Kidney glomerular epithelial cell (primary cell): ENCODE measurements around the gene SORCS3.

Source experiments
- DNase-seq: peaks from one replicate; lab custom pipeline; 2025; lab: John Stamatoyannopoulos, UW

SORCS3 gene

DNA sequence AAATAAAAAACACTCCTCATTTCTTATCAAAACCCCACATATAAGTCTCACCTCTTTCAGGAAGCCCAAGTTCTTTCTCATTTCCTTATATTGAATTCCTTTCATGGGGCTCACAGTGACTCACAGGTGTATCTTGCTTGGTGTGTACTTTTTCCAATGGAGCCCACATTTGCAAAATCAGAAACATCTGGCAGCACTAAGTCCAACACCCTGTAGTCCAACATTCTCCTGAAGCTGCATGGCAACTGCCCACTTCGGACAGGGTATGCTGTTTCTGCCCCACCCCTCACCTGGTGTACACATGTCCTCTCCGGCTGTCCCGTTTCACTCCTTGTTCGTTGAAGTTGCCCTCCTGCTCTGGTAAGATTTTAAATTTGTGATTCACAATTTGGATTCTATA lies 544.1 kb downstream of the SORCS3 start:
- no peak for DNase-seq

DNA sequence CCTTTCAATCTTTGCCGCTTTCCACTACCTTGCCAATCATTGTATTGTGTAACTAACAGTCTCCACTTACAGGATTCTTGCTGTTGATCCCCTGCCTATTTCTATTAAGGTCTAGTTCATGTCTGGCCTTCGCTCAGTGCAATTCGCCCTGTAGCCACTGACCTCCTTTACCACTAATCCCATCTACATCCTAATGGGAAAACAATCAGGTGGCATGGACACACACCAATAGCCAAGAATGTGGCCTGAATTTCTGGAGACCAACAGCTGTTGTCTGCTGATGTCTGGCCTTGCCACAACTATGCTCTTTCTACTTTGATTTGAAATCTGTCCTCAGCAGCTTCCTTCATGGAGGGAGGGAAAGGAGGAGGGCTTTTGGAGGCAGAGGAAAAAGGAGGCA lies 546.2 kb downstream of the SORCS3 start:
- DNase-seq, result peak; percentile 93

DNA sequence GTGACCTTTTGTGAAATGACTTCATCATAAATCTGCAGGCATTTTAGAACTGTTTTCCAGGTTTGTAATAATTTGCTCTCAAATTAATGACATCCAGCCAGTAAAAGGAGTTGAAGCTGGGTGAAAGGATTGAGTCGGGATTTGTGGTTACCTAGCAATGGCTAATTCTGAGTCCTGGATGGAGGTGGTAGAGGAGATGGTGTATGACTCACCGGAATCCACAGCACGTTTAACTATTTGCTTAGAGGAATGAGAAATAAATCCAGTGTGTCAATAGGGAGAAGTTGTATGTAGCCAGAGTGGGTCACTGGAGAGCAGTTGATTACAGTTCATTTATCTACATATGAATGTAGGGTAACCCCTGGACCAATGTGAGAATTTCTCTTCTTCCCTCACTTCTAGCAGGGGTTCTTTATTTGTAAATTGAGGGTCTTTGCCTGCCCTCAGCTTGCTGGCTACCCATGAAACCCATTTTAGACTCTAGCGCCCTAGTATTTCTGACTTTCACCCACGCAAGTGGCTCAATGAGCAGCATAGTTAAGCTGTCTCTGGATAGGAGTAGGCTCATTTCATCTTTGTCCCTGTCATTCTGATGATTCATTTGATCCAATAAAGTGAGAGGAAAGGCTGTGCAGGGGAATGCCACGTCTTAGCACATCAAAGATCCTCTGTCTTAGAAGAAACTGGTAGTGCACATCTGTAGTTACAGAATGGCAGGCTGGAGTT lies 547.8 kb downstream of the SORCS3 start:
- DNase-seq, result peak; percentile 91

DNA sequence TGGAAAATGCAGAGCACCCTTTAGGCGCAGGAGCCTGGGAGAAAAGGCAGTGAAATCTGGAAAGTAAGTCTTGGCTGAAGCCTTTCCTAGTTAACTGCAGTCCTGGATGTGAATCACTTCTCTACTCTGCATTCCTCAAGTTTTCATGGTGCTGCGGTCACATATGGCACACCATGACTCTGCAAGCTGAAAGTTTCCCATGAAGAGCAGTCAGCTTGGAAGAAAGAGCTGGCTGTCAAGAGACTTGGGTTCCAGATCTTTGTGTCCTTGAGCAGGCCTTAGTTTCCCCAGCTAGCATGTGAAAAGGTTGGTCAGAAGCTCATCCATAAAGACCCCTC lies 548.3 kb downstream of the SORCS3 start:
- DNase-seq, result peak; percentile 46

DNA sequence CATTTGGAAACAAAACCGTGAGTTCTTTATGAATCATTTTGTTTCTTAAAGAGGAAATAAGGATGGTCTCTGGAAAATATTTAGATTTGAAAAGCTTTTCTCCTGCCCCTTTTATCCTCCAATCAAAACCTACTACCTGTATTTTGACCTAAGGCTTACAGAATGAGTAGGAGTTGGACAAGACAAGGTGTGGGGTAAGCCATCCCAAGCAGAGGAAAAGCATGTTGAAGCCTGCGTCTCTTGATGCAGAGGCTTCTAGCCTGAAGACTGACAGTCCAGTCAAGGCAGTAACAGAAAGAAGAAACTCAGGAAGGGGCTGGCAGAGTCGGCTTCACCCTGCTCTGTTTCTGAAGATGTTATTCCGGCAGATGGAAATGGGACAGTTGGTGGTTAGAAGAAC lies 551.1 kb downstream of the SORCS3 start:
- DNase-seq, result no peak

DNA sequence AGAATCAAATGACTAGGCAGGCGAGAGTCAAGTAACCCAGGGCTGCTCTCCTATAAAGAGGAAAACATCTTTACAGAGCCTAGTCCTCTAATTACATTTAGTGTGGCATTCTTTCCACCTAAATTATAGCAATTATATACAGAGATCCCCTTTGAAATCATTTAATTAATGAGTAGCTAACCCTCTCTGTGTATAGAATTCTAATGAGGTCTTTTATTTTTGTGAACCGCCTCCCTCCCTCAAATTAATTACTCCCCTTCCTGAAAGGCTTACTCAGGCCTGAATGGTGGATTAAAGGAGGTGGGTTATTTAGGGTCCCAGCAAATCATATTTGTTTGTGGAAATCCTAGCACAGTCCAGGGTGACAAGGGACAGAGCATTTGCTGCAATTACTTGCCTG lies 551.8 kb downstream of the SORCS3 start:
- DNase-seq, result no peak

DNA sequence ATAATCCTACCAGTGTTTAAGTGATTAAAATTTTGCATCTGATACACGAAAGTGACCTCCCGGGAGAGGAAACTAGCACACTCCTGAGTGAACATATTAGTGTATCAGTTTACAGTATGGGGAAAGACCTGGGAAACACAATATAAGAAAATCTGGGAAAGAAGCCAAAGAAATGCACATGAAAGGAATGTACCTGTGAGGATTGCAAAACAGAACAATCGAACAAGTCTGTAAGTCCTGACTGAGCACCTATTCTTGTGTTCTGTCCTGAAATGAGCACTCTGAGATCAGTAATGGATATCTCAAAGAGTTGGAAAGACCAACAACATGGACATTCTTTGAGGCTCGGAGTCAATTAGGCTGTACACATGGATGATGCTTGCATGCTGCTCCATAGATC lies 554.7 kb downstream of the SORCS3 start:
- no peak for DNase-seq

DNA sequence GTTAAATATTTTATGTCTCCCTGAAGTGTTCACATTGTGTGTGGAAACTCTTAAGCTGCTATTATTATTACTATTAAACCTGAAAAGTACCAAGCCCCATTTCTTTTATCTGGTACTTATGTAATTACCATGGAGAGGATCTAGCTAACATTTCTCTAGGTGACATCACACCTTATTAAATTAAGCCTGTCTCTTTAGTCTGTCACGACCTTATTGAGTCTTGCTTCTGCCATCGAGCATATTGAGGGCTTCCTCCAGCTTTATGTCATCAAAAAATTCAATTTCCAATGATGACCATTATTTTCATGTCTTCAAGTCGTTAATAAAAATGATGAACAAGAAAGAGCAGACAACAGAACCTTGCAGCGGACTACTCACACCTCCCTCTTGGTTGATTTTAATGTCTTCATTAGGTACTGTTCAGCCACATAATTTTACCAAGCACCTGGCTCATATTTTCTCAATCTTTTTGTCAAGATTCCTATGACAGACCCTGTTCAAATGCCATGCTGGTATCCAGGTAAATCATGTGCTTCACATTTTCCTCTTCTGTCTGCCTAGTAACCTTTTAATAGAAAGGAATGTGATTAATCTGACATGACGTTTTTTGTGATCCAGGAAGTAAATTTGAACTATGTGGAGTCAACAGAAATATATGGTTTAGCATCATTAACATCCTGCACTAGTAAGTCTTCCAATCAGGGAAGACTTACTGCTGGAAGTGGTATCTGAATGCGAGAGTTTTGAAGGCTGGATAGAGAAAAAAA lies 556.7 kb downstream of the SORCS3 start:
- no peak for DNase-seq

DNA sequence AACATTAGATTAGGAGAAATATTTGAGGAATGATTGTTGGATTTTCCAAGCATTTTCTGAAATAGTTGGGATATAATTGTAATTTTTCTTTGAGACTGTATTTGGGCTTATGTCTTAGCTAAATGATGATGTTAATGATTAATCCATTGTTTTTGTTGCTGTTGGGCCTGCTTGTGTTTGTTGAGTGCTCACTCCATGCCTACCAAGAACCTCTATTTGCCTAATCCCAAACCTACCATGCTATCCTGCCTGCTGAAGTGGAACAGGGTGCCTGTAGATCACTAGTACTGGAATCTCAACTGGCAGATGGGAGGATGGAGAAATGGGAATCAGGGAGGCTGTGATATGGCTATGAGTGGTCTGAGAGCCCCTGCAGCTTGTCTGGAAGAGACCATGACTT lies 565.5 kb downstream of the SORCS3 start:
- DNase-seq, result peak; percentile 51

DNA sequence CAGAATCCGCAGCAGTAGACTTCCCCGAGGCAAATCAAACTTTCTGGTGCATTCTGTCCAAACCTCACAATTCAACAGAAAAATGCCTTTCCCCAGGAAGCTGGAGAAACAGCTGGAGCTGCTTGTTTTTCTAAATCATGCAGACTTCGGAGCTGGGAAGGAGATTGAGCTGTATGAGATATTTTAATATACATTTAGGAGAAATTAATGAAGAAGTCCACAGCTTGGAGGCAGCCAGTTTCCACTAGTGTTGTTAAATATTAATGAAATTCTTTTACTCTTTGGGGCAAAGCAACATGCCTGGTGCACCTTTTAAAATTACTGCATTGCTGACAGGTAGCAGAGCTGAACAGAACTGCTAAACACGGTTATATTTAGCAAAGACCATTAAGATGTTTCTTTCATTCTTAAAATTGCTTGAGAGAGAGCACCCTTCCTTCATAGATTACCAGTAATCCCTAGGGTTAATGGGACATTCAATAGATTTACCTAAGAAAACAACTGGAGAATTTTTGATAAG lies 566.4 kb downstream of the SORCS3 start:
- DNase-seq, result peak; percentile 66

DNA sequence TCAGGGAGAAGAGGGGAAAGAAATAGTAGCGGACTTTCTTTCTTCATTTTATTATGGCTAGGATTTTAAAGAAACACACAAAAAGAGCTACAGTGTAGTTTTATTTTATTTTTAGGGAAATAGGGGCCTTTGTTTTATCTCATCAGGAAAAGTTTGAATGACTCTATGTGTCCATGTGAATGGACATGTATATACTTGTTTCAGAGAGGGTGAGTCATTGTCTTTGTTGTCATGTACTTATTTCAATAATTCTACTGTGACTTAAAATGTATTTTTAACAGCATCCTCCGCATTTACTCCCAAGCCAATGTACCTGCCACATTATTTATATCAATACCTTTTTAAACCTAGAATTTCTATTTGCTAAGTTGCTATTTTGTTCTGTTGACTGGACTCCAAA lies 569.5 kb downstream of the SORCS3 start:
- DNase-seq, result peak; percentile 3

DNA sequence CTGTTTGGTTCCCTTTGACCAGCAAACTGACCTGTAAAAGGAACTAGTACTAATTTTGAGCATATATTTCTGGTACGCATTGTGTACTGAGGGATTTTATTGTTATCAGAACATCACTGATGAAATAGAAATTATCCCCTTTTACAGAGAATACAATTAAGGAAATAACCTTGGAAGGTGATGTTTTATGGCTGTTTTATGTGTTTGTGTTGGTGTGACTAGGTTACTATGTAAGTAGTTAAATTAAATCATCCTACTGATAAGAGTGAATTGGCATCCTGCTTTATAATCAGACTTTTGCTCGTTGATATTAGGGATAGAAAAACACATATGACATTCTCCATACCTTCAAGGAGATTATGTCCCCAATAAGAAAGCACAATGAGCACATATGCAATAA lies 596.6 kb downstream of the SORCS3 start:
- no peak for DNase-seq

DNA sequence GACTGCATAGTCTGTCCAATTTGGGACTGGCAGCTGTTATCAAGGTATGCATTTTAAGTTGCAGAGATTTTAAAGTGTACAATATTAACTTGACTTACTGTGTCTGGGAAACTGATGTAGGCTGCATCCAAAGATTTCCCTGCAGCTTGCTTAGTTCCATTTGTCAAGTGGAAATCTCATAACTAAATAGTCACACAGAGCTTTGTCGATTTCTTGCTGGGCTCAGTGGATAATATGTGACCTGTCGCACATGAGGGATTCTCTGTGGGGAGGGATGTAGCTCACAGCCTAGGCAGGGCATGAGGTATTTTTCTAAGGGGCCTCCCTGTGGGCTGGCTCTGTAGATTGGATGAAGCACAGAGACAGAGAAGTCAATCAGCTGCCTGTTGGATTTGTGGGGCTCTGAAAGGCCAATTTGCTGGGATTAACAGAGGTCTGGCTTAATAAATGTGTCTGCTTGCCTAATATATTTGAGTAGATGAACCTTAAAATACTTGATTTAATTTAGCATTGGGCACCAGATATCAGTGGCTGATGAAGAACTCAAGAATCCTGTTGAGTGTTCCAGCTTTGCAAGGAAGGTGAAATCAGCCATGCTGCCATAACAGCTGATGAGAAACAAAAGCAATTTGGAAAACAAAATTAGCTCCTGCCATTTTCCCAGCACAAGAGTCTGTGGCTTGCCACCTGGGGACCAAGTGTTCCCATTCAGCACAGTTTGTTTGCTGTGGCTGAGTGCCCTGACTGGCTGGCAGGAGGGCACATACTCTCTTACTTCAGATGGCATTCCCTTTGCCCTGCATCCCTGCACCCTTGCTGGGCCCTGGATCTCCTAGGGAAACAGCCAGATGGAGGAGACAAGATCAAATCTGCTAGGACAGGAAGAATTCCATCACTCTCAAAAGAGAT lies 598.5 kb downstream of the SORCS3 start:
- peak; percentile 1 for DNase-seq

DNA sequence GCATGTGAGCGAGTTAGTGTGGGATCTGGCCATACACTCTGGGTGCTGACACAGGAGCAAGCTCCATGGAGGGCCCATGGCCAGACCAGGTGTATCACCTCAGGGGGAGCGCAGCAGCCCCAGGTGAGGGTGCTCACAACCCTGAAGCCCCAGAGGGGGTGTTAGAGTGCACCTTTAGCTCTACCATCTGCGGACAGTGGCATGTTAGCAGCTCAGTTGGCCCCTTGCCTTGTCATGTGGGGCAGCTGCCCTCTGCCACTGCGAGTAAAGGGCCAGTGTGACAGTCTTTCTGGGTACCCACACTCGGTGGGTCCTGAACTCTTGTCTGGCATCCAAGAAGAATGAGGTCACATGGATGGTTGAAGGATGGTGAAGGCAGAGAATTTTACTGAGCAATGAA lies 600.2 kb downstream of the SORCS3 start:
- no peak for DNase-seq

DNA sequence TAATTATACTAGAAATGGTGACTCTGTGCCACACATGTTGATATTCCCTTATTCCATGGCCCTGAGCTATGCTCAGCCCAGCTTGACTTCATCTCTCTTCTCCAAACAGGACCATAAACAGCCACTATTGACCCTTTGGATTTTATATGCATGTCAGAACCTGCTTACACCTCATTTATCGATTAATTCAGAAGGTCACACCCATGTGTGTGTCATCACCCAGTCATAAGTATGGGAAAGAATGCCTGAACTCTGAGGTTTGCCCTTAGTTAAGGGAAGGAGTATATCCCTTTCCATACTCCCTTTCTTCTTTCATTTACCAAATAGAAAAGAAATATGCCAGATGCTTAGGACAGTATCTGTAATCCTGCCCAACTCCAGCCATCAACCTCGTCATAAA lies 602.3 kb downstream of the SORCS3 start:
- DNase-seq, result no peak

DNA sequence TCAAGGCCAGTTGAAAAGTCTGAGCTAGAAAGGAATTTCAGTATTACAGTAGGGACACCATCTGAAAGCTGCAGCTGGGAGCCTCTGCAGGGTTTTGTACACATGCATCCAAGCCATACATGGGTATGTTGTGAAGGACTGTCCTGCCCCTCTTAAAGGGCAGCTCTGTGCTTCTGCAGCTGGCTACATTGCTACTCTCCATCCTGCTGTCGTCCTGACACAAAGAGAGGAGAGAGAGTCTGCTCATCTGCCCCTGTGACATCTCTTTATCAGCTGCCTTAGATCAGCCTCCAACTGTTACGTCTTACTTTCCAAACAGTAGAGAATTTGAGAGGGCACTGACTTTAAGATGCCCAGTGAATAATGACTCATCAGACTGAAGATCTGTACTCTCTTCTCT lies 602.7 kb downstream of the SORCS3 start:
- no peak for DNase-seq

DNA sequence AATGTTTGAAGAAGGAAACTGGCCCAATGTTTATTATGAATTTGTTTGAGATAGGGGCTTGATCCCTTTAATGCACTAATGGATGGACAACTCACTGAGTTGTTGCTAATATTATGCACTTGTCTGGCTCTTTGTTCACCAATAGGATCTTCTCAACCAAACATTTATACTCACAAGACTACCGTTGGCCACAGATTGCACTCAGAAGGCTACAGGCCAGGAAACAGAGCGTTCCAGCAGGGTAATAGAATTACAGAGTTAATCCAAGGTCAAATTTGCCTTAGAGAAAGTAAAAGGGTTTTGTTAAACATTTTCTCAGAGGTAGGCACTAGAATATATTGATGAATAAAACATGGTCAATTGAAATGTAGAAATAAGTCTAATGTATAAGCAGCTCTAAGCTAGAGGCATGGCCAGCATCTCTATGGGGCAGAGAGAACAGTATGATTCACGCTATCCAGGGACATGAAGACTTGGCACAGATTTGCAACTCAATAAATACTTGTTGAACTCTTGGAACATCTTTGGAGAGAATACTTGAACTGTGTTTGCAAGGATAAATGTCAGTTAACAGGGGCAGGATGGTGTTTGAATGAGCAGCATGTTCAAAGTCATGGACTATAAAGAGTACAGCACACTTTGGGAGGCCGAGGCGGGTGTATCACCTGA lies 606.9 kb downstream of the SORCS3 start:
- DNase-seq, result no peak

DNA sequence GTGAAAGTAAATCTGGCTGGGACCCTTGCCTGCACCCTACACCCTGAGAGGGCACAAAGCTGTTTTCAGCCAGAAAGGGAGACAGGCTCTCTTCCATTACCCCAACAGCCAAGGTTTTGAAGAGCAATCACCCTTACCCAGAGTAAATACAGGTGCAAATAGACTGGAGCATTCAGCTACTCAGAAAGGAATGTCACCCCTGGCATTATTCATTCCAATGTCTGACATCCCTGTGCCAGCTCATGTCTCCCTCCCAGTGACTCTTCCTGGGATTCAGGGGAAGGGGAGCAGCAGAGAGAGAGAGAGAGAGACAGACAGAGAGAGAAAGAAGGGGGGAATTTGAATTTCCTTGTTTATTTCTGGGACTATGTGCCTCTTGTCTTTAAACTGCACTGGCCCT lies 611.8 kb downstream of the SORCS3 start:
- peak; percentile 42 for DNase-seq

DNA sequence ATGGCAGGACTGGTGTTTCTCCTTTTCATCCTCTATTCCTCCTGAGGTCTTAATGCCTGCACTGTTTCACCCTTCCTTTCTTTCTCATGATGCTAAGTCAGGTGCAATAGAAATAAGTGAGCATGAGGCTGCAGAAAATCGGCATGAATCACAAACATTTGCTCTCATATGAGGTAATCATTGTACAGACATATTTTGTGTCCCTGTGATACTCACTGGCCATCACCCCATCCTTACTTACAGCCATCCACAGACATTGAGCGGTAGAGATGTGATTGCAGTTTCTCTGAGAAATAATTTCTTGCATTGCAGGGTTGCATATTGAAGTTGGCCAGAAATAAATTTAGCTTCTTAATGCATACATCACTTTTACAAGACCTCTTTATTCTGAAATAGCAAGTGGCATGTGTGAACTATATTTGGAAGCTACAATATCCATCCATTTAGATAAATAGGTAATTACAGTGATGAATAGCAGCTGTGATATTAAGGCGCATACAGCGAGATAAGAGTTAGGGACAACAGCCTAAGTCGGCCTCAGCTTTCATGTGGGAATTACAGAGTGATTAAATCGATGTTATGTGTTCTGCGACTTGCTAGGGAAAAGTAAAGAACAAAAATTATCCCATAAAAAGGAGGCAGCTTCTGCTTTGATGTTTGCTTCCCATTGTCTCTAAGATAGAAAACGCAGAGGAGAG lies 612.6 kb downstream of the SORCS3 start:
- no peak for DNase-seq

DNA sequence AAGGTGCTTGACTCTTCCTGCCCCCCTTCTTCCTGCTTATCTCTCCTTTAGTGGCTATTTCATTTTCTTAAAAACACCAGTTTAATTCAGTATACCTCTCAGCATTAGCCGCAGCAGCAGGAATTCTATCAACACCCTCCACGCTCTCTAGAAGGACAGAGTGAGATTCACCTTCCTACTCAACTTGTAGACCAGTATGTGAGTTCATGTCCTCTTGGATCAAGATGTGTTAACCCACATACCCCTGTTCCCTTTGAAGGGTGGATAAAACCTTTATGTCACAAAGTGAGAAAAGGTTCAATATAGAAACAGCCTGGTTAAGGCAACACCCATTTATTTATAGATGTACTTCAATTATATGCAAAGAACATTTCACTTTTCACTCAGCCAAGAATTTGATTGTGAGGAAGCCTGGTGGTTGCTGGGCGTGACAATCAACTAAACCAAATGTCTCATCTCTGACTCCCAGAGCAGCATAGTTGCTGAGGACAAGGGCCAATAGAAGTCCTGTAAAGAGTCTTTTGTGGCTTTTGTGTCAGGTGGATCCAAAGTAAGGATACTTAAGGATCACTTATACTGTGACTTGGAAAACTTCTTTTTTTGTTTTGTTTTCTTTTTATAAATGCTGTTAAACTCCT lies 617.1 kb downstream of the SORCS3 start:
- DNase-seq, result peak; percentile 1

DNA sequence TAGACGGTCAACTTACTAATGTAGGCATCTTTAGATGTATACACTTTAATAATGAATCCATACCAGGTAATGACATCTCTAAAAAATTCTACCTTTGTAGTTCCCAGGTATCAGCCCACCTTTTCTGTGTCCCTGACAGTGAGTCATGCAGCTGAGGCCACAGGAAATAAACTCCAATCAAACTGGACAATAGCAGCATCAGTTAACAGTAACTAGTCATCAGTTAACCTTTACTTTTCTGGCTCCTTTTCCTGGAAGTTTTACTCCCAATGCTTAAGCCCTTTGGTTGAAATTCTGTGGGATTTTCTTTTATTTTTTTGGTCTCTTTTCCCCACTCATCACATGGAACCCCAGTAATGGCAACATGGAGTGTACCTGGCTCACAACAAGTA lies 617.6 kb downstream of the SORCS3 start:
- no peak for DNase-seq
